ENCODE data around the gene SNCB.

Gene SNCB

GRCh38 chr5:176660860-176661641 lies 30.7 kb upstream of the SNCB start:
- DNase-seq (ENCODE audit: low spot score) = peak; percentile 94

DNA sequence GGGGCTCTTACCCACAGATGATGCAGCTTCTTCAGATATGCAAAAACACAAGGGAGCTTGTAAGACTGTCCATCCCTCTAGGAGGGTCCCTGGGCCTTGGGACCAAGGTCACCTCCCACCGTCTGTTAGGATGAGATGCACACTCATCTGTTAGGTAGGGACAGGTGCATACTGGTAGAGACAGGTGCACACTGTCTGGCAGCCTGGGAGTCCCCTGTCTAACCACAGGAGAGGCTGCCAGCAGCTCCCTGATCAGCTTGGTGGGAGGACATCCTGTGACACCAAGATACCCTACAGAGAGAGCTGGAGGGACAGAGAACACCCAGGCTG lies 30.2 kb upstream of the SNCB start:
- DNase-seq (ENCODE audit: low spot score) = no peak

- no peak for DNase-seq (ENCODE audit: low spot score)
Measured at GRCh38 chr5:176659860-176660461, 29.6 kb upstream of the SNCB start.

GRCh38 chr5:176659512-176659839 lies 29.1 kb upstream of the SNCB start:
- DNase-seq (ENCODE audit: low spot score) = no peak

DNA sequence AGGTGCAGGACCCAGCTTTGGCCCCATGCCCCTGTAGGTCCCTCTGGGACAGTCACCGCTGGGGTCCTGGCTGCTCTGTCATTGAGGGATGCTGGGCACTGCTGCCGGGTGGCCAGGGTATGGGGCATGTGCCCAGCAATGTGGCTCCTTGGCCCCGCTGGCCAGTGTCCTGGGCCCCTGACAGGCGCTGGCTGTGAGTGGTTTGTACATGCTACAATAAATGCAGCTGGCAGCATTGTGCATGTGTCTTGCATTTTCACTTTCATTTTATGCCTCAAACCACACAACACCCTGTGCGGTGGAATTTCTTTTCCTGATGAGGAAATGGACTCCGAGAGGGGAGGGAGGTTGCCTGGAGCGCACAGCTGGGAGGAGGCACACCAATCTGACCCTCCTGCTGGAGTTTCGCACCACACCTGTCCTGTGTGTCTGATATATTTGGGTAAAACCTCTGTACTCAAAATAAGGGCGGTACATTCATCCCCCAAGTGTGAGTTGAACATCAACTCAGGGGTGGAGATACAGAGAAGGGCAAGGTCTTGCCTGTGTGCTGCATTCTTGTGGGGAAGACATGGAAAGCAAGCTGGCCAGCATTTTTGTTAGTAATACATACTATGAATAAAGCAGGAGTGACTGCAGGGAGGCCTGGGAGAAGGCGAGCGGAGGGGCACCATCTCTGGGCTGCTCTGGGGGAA lies 28.6 kb upstream of the SNCB start:
- peak; percentile 41 for DNase-seq (ENCODE audit: low spot score)

DNA sequence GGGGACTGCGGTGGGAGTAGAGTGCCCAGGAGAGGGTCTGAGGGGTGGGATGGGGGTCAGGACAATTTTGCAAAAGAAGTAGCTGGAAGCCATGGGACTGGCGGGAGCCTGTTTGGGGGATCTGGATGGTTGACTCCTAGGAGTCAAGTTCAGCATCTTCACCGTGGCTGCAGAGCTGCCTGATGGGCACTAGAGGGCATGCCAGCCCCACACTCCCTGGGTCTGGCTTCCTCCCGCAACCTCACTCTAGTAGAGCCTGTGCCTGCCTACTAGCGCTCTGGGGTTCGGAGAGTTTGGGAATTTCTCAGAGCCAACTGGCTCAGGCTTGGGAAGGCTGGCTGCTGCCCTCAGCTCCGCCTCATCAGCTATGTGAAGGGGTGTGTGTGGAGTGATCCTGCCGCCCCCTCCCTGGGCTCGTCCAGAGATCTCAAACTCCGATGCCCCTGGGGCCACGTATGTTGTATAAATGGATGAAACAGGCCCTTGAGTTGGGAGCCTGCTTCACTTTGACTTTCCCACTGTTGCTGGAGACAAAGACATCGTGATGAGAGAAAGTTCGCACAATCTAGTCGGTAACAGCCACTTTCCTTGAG lies 27.8 kb upstream of the SNCB start:
- DNase-seq (ENCODE audit: low spot score) = peak; percentile 85

- no peak for DNase-seq (ENCODE audit: low spot score)
Measured at GRCh38 chr5:176656467-176656990, 26.2 kb upstream of the SNCB start.

DNA sequence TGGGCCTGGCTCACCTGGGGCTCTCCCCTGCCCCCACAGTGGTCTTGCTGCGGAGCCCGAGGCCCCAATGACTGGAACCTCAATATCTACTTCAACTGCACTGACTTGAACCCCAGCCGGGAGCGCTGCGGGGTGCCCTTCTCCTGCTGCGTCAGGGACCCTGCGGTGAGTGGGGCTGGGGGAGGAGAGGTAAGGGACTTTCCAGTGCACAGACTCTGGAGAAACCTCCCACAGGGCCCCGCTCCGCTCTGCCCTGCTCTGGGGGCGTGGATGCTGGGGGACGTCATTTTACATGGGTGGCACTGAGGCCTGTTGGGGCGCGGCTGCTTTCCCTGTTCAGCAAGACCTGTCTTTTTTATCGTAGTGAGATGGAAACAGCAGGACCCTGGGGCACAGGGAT lies 24.5 kb upstream of the SNCB start:
- DNase-seq (ENCODE audit: low spot score) = no peak

DNA sequence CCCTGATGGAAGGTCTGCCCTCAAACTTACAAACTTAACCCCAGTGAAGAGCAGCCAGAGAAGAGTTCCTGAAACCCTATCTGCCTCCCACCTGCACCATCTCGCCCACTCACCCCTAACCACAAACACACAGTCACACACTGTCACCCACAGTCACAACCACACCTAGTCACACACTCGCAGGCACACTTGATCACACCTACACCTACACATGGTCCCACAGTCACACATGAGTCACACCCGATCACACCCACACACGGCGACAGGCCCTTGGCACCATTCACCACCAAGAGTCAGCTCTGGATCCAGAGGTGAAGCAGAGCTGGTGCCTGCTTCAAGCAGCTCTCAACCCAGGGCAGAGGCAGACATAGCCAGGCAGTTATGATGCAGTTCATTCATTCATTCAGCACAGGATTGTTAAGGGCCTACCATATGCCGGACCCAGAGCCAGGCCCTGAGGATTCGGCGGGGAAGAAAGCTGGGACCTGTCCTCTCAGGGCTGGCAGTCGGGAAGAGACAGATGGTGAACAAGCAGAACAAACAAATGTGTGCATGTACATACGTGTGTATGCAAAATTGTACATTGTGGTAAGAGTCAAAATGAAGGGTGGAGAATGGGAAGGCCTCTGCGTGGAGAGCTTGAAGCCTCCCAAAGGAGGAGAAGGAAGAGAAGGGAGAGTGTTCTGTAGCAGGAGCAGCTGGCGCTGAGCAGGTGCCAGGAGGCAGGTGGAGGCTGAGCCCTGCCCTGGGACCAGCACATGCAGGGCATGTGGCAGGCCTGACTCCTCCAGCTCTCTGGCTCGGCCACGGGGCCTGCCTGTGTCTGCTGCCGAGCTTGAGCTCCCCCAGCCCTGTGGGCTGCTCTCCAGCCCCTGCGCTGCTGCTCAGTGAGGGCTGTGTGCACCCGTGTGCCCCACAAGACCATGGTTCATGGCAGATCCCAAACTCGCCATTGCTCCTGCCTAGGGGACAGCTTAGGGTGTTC lies 23.4 kb upstream of the SNCB start:
- DNase-seq (ENCODE audit: low spot score) = no peak

- DNase-seq (ENCODE audit: low spot score) = peak; percentile 43
Measured at GRCh38 chr5:176652136-176652535, 21.8 kb upstream of the SNCB start.

GRCh38 chr5:176651472-176651980 lies 21.2 kb upstream of the SNCB start:
- no peak for DNase-seq (ENCODE audit: low spot score)

DNA sequence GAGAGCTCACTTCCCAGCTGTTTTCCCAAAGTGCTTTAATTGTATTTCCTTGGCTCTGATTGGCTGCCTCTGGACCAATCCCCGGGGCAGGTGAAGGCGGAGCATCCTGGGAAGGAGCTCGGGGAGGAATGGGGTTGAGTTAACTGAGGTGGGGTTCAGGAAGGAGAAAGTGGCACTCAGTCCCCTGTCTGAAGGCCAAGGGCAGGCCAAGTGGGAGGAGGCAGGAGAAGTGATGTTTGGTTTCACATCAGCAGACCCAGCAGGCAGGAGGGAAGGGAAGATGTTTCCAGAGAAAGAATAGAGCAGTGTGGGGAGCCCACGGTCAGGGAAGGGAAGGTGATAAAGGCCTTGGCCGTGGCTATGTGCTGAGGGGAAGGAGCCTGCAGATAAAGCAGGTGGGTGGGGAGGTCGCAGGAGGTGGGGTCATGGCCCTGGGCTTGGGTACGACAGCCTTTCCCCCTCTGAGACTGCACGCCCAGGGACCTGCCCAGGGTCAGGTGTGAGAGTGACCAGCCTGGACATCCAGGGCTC lies 20.1 kb upstream of the SNCB start:
- DNase-seq (ENCODE audit: low spot score) = no peak

GRCh38 chr5:176648474-176649194 lies 18.3 kb upstream of the SNCB start:
- DNase-seq (ENCODE audit: low spot score) = no peak

DNA sequence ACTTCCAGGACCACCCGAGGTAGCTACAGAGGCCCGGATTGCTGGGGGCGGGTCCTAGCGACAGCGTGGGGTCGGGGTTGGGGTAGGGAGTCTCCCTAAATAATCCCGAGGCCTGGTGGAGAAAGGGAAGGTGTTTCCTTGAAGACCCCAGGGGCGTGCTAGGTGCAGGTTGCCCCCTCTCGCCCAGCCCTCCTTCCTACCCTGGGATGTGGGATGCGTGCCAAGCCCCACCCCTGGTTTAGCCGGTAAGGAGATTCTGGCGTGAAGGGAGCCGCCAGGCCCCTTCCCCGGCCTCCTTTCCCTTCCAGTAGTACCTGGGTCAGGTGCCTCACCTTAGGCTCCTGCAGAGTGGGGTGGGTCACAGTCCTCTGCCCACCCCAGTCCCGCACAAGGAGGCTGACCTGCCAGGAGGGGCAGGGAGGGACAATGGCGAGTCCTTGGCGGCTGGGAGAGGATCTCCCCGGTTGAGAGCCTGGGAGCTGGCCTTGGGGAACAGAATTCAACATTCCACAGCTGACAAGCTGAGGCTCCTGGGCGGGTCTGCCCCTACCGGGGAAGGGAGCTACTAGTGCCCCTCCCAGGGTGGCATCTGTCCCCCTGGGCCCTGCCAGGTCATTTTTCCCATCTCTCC lies 17.6 kb upstream of the SNCB start:
- peak; percentile 44 for DNase-seq (ENCODE audit: low spot score)

DNA sequence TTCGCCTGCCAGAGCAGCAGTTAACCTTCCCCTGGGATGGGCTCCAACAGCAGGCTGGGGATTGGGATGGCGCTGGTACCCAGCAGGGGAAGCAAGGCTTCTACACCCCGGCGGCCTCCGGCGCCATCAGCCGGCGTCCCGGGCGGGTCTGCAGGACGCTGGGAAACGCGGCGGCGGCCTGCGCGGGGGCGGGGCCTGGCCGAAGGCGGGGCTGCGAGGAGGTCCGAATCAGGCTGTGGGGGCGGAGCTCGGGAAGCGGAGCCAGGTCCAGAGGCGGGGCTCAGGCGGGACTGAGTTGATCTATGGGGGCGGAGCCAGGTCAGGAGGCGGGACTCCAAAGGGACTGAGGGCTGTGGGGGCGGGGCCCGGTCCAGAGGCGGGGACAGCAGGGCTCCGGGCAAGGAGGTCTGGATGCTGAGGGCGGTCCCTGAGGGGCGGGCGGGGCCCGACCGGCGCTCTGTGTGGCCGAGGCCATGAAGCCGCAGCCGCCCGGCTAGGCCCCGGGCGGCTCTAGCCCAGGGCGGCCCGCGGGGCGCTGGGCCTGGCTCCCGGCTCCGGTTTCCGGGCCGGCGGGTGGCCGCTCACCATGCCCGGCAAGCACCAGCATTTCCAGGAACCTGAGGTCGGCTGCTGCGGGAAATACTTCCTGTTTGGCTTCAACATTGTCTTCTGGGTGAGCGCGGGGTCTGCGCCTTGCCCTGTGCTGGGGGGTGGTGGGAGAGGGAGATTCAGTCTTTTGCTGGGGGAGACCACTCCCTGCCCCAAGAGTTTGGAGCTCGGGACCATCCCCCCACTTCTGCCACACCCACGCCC lies 16.9 kb upstream of the SNCB start, which contains the start of gene TSPAN17:
TSS of gene TSPAN17 (plus strand) at position 455 of the 813 bp plus-strand sequence. CDS start at position 587, 132 bp downstream.
- peak; percentile 100 for DNase-seq (ENCODE audit: low spot score)

GRCh38 chr5:176646707-176647029 lies 16.3 kb upstream of the SNCB start:
- DNase-seq (ENCODE audit: low spot score) = no peak

GRCh38 chr5:176646049-176646706 lies 15.8 kb upstream of the SNCB start:
- no peak for DNase-seq (ENCODE audit: low spot score)

DNA sequence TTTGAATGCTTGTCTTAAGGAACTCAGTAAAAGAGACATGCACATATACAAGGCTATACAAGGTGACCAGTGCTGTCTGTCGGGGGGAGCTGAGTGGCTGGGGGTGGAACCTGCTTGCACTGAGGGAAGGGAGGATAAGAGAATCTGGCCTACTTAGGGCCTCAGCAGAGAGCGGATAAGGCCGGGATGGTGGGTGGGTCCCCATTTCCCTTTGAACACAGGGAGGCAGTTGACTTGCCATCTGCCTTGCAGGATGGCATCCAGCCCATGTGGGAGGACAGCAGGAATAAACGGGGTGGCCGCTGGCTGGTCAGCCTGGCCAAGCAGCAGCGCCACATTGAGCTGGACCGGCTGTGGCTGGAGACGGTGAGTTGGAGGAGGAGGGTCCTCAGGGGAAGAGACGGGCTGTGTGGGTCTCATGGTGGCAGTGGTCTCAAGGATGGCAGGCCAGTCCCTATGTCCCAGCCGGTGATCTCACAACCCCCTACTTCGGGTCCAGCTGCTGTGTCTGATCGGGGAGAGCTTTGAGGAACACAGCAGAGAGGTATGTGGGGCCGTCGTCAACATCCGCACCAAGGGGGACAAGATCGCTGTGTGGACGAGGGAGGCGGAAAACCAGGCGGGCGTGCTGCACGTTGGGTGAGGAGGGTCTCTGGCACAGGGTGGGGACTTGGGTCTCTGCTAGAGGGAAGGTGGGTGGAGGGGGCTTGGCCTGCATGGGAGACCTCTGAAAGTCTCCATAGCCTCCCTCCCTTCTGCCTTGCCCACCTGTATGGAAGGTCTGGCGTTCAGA lies 14.7 kb upstream of the SNCB start:
- no peak for DNase-seq (ENCODE audit: low spot score)
